ENCODE data around the gene RFTN1.

Gene RFTN1

DNA sequence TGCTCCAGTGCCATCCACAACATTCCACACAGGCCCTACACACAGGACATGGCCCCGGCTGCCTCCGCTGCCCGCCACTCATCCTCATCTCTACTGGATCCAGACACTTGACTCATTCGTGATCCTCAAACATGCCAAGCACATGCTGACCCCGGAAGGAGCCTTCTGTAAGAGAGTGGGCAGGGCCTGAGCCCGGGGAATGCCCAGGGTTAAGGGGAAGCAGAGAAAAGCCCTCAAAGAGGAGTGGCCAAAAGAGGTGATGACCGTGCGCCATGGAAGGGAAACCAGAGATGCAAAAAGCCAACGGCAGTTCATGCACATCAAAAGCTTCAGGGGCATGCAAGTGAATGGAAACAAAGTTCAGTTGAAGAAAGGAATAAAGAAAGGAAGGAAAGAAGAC lies 46.1 kb downstream of the RFTN1 start:
- peak in 1 of 2 donors; percentile 17 for DNase-seq (ENCODE audit: low read depth in 2 of 2)

DNA sequence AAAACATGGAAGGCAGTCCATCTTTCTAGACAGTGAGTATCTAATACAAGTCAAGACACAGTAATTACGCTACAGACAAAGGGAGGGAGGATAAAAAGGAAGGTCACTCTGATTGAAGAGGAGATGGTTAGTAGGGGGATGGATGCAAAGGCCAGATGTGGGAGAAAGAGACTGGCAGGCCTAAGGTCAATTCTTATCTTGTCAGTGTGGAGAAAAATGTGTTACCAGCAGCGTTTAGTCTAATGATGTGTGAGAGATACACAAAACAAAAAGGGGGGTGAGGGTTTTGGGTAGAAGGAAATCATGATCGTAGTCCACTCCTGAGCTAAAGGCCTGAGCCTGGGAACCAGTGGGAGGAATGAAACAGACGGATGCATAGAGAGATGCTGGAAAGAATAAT lies 46.7 kb downstream of the RFTN1 start:
- no peak for DNase-seq (ENCODE audit: low read depth in 2 of 2)

GRCh38 chr3:16464511-16465148 lies 48.9 kb downstream of the RFTN1 start:
- DNase-seq (ENCODE audit: low read depth in 2 of 2), result no peak

DNA sequence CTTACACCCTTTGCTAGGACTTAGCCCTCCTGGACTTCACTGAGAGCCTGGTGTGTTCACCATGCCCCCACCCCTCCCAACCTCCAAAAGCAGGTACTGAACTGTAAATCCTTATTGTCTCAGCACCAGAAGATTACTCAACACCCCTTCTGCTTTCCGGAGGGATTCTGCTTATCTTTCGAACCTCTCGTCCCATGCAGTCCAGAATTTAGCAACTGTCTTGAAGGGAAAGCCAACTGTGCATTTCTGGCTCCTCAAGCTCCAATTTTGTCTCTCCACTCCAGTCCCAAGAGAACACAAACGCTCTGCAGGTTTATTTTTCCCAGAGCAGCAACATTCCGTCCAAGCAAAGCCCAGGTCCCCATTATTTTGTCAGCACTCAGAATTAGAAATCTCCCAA lies 49.6 kb downstream of the RFTN1 start:
- no peak for DNase-seq (ENCODE audit: low read depth in 2 of 2)

DNA sequence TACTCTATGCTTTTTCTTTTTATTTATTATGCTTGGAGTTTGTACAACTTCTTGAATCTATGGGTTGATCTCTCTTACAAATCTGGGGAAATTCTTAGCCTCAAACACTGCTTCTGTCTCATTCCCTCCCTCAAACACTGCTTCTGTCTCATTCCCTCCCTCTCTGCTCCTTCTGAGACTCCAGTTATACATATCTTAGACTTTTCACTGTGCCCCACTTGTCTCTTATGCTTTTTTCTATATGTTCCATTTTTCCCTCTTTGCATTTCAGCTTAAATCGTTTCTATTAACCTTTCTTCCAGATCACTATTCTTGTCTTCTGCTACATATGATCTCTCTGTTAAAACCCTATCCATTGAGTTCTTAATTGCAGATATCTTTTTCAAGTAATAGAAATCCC lies 50.4 kb downstream of the RFTN1 start:
- DNase-seq (ENCODE audit: low read depth in 2 of 2), result no peak

- DNase-seq (ENCODE audit: low read depth in 2 of 2), result no peak
These were observed 50.8 kb downstream of the RFTN1 start for GRCh38 chr3:16462679-16463078.

- DNase-seq (ENCODE audit: low read depth in 2 of 2), result no peak
These were observed 51.8 kb downstream of the RFTN1 start for GRCh38 chr3:16461463-16462245.

- DNase-seq (ENCODE audit: low read depth in 2 of 2), result no peak
These were observed 52.6 kb downstream of the RFTN1 start for GRCh38 chr3:16460886-16461285.

- no peak for DNase-seq (ENCODE audit: low read depth in 2 of 2)
These were observed 53.2 kb downstream of the RFTN1 start for GRCh38 chr3:16460273-16460672.

GRCh38 chr3:16456784-16457415 lies 56.6 kb downstream of the RFTN1 start:
- DNase-seq (ENCODE audit: low read depth in 2 of 2), result no peak

- DNase-seq (ENCODE audit: low read depth in 2 of 2), result no peak
These were observed 57.5 kb downstream of the RFTN1 start for GRCh38 chr3:16455966-16456365.

- no peak for DNase-seq (ENCODE audit: low read depth in 2 of 2)
These were observed 58.5 kb downstream of the RFTN1 start for GRCh38 chr3:16455001-16455400.

DNA sequence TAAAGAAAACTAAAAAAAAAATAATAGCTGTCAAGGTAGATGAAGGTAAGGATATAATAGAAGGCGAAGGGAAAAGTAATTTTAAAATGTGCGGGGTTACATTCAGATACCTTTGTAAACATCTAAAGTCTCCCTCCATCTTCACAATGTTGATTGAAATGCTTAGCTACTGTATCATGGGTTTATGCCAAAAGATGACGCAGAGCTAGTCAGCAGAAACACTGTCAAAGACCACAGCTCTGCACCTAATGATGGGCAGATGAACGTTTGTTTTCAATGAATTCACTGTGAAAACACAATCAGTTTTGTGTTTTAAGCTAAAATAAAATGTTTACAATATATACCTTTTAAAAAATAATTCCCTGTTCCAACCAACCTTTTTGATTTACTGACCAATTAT lies 61.2 kb downstream of the RFTN1 start:
- DNase-seq (ENCODE audit: low read depth in 2 of 2), result no peak

GRCh38 chr3:16449369-16449768 lies 64.1 kb downstream of the RFTN1 start:
- no peak for DNase-seq (ENCODE audit: low read depth in 2 of 2)

DNA sequence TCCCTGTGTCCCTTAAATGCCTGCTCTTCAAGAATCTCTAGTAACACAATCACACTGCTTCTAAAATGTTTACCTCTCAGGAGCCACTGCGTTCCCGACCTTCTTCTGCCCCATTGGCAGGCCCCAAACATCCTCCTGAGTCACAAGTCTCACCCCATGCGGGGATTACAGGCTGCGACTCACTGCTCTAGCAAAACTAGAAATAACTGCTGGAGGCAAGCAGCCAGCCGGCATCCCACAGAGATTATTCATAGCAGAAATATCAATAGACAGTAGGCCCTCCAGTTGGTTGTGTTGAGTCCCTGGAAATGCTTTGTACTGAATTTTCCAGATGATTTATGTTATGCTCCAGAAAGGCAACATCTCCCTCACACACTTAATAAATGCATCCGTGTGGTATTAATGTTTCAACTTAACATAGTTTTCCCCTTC lies 64.8 kb downstream of the RFTN1 start:
- no peak for DNase-seq (ENCODE audit: low read depth in 2 of 2)

DNA sequence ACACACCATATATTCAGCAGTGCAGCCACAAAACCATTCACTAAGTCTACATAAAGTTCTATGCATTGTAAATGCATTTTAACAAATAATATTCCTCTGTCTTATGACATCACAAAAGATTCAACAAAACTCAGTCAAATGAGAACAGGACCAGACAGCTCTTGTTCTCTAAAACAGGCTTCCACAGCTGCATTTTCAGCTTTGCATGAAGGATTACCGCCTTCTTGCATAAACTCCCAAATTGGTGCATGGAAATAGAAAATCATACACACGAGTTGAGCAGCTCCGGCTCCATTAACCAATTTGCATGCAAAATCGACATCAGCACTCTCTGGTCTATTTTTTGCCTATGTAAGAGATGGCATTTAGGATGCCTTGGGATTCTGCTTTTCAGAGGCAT lies 66.4 kb downstream of the RFTN1 start:
- DNase-seq (ENCODE audit: low read depth in 2 of 2), result no peak

DNA sequence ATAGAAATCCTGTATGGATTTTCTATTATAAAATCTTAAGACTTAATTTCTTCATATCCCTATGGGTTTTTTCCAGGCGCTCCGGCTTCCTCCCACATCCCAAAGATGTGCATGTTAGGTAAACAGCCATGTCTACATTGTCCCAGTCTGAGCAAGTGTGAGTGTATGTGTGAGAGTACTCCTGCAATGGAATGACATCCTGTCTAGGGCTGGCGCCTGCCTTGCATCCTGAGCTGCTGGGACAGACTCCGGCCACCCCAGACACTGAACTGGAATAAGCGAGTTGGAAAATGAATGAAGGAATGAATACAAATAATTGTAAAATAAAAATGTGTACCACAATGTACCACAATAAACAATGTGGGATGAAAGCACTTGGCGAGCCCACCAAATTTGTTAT lies 69.2 kb downstream of the RFTN1 start:
- no peak for DNase-seq (ENCODE audit: low read depth in 2 of 2)

- DNase-seq (ENCODE audit: low read depth in 2 of 2), result no peak
These were observed 70.8 kb downstream of the RFTN1 start for GRCh38 chr3:16442730-16443129.

- no peak for DNase-seq (ENCODE audit: low read depth in 2 of 2)
These were observed 72.1 kb downstream of the RFTN1 start for GRCh38 chr3:16441371-16441875.

DNA sequence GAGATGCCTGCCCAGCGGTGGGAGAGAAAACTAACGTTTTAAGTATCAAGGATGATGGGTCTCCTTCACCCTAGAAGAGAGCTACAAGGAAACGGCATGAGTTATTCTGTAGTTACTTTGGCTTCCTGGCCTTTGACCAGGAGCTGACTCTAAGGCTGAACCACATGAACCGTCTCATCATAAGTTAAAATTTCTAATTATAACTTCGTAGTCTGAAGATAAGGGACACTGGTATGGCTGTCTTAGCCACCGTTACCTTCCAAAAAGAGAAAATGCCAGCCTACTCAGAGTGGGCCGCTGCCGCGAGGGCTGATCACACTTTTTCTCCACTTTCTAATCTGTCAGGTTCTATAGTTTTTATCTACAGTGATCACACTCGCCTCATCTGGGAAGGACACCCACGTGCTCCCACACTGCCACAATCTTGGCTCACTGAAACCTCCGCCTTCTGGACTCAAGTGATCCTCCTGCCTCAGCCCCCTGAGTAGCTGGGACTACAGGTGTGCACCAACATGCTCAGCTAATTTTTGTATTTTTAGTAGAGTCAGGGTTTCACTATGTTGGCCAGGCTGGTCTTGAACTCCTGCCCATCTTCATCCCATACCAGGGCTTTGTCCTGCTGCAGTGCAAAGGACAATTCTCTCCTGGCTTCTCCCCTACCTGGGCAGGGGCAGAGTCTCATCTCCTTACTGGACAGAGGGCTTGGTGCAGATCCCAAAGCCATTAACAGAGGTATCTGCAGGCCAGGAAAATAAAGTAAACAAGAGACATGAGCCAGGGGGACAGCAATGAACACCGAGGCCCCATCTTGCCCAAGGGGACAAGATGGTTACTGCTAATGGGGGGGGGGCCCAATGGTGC lies 73.4 kb downstream of the RFTN1 start:
- DNase-seq (ENCODE audit: low read depth in 2 of 2), result no peak

DNA sequence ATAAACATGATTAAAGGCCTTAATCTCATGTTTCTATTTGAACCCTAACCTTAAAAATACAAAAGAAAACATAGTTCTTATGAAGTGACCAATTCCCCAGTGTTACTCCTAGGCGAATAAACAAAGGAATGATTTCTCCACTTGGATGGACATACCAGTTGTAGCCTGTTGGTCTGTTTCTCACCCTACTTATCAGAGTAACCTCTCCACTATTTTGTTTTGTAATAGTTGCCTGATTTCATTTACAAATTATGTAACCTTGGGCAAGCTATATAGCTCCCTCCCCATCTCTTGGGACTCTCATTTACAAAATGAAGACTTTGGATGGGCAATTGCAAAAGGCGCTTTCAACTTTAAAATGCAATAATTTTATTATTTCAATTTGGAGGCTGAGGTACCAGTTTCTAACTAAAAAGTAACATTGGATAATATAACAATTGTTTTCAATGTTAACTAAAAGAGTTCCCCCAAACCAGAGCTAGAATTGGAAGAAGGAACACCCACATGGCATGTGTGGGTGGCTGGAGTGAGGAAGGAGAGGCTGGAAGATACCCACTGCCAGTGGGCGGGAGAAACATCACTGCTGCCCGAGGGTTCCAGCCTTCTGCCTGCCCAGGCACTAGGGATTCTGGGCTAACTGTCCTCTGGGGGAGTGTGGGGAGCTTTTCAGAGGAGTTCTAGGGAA lies 74.2 kb downstream of the RFTN1 start:
- DNase-seq (ENCODE audit: low read depth in 2 of 2), result no peak
